GM18867 (cell line): Measurements from ENCODE around the gene PSMG3.

Experiments
- ATAC-seq: cut with Tn5 transposase; IDR thresholded peaks from one replicate; pipeline ENCODE4 v1.9.1; 2021; ENCODE audit warnings: mild to moderate bottlenecking, moderate library complexity; ENCODE audit not compliant: unreplicated experiment

Gene PSMG3

GRCh38 chr7:1546909-1547776 is 22.7 kb downstream of the PSMG3 start:
- no peak for ATAC-seq

GRCh38 chr7:1546274-1546908 is 23.4 kb downstream of the PSMG3 start:
- ATAC-seq = no peak

GRCh38 chr7:1545417-1546246 is 24.2 kb downstream of the PSMG3 start:
- no peak for ATAC-seq

GRCh38 chr7:1544896-1545416 is 24.9 kb downstream of the PSMG3 start:
- no peak for ATAC-seq

- ATAC-seq = no peak
These were observed 25.5 kb downstream of the PSMG3 start for GRCh38 chr7:1544178-1544895.

- no peak for ATAC-seq
These were observed 26.0 kb downstream of the PSMG3 start for GRCh38 chr7:1543826-1544177.

- no peak for ATAC-seq
These were observed 26.7 kb downstream of the PSMG3 start for GRCh38 chr7:1542841-1543747.

- no peak for ATAC-seq
These were observed 27.5 kb downstream of the PSMG3 start for GRCh38 chr7:1542329-1542728.

GRCh38 chr7:1541431-1542162 is 28.2 kb downstream of the PSMG3 start:
- ATAC-seq = no peak

GRCh38 chr7:1540776-1541271 is 29.0 kb downstream of the PSMG3 start:
- no peak for ATAC-seq

- ATAC-seq = no peak
These were observed 29.7 kb downstream of the PSMG3 start for GRCh38 chr7:1539882-1540775.

GRCh38 chr7:1539181-1539881 is 30.5 kb downstream of the PSMG3 start:
- ATAC-seq = no peak

- no peak for ATAC-seq
These were observed 31.2 kb downstream of the PSMG3 start for GRCh38 chr7:1538544-1539180.

GRCh38 chr7:1537535-1538412 is 32.1 kb downstream of the PSMG3 start:
- ATAC-seq = no peak

- no peak for ATAC-seq
These were observed 32.9 kb downstream of the PSMG3 start for GRCh38 chr7:1536743-1537534.
